Medulla oblongata (tissue), 1 donor: ENCODE results near the gene HEATR5B.

ENCODE experiments used
- DNase-seq: peaks from one replicate; pipeline ENCODE4 v3.0.0-alpha.2; 2015; ENCODE audit errors: extremely low spot score

HEATR5B gene

GRCh38 chr2:37083873-37084794 is at the start of gene HEATR5B, which contains the start of gene GPATCH11:
Gene HEATR5B, minus strand, starts transcription at chr2:37084372. Its CDS starts 958 bp downstream, at chr2:37083414.
Gene GPATCH11, plus strand, starts transcription at chr2:37084518. Its CDS starts 3,864 bp downstream, at chr2:37088382.
- DNase-seq = peak; percentile 98

DNA sequence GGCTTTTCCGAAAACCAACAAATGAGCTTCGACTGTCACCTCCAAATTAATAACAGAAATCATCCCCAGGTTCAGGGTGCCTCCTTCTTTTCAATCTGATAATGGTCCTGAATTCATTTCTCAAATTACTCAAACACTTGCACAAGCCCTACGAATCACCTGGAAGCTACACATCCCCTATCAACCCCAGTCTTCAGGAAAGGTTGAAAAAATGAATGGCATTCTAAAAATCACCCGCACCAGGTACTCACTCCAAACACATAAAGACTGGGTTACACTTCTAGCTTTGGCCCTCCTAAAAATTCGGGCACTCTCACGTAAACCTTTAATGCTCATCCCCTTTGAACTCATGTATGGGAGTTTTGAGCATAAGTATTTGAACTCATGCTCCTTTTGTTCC is 48.7 kb upstream of the HEATR5B start:
- DNase-seq = no peak

- no peak for DNase-seq
These were observed 41.2 kb upstream of the HEATR5B start for GRCh38 chr2:37125416-37125815.

DNA sequence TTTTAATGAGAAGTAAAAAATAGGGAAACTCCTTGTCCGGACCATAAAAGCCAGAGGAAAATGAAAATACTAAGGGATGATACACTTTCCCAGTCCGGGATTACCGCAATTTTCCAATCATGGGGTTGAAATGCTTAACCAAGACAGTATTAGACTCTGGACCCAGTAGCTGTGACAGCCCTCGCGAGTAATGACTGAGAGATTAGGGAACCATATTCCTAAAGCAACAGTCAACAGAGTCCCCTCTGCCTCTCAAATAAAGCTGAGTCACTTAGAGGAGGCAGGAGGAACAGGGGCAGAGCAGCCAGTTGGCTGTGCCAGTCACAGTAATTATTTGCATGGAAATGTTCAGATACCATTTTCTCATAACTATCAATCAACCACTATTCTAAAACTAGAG is 35.0 kb upstream of the HEATR5B start:
- no peak for DNase-seq

- DNase-seq = no peak
These were observed 33.4 kb upstream of the HEATR5B start for GRCh38 chr2:37117566-37117965.

DNA sequence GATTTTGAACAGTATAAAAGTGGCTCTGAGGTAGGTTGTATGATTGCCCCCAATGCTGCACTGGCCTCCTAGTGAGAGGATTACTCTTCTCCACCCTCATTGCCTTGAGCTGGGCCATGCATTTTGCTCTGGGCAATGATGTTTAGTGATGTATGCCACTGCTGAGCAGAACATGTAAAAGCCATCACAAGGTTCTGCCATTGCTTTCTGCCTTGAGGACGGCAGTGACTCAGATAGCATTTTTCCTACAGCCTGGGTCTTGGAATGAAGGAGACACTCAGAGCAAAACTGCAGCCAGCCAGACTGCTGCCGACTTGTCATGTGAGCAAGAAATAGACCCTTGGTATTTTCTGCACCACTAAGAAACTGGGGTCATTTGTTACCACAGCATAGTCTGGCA is 27.8 kb upstream of the HEATR5B start:
- no peak for DNase-seq

- DNase-seq = no peak
These were observed 26.4 kb upstream of the HEATR5B start for GRCh38 chr2:37110306-37111212.

GRCh38 chr2:37109523-37109922 is 25.4 kb upstream of the HEATR5B start:
- no peak for DNase-seq

GRCh38 chr2:37105150-37105549 is 21.0 kb upstream of the HEATR5B start:
- DNase-seq = no peak

GRCh38 chr2:37104178-37104577 is 20.0 kb upstream of the HEATR5B start:
- no peak for DNase-seq

DNA sequence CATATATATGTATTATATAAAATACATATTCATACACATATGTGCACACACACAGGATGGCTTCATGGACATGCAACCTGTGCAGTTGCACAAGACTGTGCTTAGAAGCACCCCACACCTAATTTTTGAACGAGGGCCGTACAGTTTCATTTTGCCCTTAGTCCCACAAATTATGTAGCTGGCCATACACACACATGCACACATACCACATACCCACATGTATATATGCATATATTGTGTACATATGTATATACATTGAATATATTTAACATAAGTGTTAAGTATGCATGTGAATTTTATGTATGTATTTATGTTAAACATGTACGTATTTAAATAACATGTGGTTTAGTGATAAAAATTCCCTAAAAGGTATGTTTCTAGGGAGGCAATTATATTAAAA is 18.4 kb upstream of the HEATR5B start:
- DNase-seq = no peak

DNA sequence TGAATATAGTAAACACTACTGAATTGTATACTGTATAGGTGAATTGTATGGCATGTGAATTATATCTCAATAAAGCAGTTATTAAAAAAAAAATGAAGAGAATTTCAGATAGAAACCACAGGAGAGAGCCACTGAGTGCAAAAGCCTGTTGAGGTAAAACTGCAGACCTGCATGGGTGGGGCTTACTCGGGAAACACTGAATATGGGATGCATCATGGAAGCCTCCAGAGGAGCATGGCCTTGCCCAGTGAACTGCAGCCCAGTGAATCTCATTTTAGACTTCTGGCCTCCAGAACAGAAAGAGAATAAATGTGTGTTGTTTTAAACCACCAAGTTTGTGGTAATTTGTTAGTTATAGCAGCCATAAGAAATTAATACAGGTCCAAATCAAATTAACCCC is 15.9 kb upstream of the HEATR5B start:
- DNase-seq = no peak

DNA sequence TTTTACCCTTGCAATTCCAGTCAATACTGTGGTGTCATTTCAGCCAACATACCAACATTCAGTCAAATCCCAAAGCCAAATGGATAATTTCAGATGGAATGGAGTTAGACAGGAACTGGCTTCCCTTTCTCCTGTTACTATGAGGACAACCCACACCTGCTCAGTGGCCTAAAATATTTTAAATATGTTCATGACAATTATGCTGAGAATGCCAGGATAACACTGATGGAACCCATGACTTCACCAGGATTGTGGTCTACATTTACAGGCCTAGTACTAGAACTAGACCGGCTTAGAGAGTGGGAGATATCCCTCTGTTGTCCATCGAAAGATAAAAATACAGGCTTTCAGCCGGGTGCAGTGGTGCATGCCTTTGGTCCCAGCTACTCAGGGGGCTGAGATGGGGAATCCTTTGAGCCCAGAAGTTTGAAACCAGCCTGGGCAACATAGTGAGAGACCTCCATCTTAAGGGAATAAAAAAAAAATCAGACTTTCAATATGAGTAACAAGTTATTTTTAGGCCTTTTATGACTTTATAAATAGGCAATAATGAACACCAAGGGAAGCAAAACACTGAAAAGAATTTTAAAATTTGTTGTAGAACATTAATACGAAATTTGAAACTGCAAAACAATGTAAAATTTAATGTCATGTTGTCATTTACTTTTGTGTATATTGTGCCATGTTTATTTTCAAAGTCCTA is 14.4 kb upstream of the HEATR5B start:
- no peak for DNase-seq

DNA sequence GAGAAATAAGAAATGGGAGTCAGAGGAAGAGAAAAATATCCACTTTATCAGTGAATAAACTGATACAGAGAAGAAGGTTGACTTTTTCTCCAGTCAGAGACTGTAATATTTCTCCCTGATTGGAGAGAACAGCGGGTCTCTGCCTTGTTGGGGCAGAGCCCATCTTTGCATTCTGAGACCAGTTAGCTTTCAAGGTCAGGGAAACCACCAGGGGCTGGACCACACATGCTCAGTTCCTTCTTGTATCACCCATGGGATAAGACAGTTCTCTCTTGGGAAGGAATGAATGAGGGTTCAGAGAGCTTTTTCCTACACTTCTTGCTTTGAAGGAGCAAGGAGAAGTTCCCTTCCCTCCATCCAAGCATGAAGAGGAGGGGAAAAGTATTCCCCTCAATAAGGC is 12.4 kb upstream of the HEATR5B start:
- no peak for DNase-seq

GRCh38 chr2:37091873-37092272 is 7.7 kb upstream of the HEATR5B start:
- DNase-seq = no peak

GRCh38 chr2:37090019-37090477 is 5.9 kb upstream of the HEATR5B start:
- DNase-seq = peak; percentile 17

- no peak for DNase-seq
These were observed 1.6 kb upstream of the HEATR5B start for GRCh38 chr2:37085731-37086147.

DNA sequence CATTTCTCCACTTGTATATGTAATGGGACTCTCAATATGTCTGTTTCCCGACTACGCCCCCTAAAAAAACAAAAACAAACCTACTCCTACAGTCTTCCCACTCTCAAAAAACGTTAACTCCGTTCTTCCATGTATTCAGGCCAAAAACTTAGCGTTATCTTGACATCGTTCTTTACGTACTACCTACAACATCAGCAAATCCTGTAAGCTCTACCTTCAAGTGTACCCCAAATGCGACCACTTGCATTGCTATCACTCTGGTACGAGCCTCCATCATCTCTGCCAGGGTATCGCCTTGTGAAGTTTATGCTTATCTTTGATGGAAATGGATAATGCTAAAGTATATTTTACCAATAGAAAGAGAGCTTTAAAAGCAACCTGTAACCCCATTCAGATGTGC is 625 bp upstream of the HEATR5B start:
- no peak for DNase-seq

DNA sequence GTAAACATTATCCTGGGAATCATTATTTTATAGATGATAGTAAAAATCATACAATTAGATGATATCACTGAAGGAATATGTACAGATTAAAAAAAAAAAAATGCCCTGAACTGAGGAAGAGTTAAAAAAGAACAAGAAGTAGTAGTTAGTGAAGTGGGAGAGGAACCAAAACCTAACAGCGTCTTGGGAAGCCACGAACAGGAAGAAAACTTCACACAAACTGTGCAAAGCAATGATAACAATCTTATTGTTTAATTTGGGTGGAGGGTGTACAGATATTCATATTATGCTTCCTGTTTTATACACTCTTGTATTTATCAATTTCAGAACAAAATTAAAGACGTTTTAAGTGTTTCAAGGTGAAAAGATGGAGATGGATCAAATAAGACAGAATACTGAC is 3.5 kb downstream of the HEATR5B start:
- peak; percentile 39 for DNase-seq

DNA sequence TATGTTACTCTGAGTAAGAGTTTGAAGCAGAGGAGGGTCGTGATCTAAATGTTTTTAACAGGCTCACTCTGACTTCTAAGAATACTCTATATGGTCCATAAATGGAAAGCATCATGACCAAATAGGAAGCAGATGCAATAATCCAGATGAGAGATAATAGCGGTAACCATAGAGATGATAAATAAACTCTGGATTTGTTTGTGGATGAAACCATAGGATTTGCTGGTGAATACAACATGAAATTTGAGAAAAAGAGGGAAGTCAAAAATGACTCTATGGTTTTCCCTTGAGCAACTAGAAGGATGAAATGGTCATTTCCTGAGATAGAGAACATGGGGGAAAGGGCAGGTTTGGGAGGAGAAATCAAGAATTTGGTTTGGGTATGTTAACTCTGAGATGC is 3.9 kb downstream of the HEATR5B start:
- no peak for DNase-seq

GRCh38 chr2:37070931-37071330 is 13.2 kb downstream of the HEATR5B start:
- no peak for DNase-seq

GRCh38 chr2:37068686-37069085 is 15.5 kb downstream of the HEATR5B start:
- peak; percentile 55 for DNase-seq
